GM19240 (cell line): Measurements from ENCODE around the gene GPR31.

Experiments
- DNase-seq: peaks from one replicate; pipeline ENCODE4 v3.0.0; 2011; ENCODE audit warnings: low spot score; ENCODE audit not compliant: insufficient read length

The GPR31 gene

GRCh38 chr6:167119670-167120582 lies 37.9 kb downstream of the GPR31 start:
- DNase-seq, result no peak

GRCh38 chr6:167118839-167119238 lies 38.9 kb downstream of the GPR31 start:
- no peak for DNase-seq

GRCh38 chr6:167118006-167118405 lies 39.8 kb downstream of the GPR31 start:
- DNase-seq, result no peak

- DNase-seq, result no peak
Measured at GRCh38 chr6:167116838-167117228, 40.9 kb downstream of the GPR31 start.

- DNase-seq, result no peak
Measured at GRCh38 chr6:167116109-167116837, 41.5 kb downstream of the GPR31 start.

GRCh38 chr6:167115054-167115453 lies 42.7 kb downstream of the GPR31 start:
- DNase-seq, result no peak

- DNase-seq, result peak; percentile 94
Measured at GRCh38 chr6:167113935-167114910, 43.6 kb downstream of the GPR31 start.

GRCh38 chr6:167113047-167113754 lies 44.6 kb downstream of the GPR31 start:
- no peak for DNase-seq

GRCh38 chr6:167112421-167112820 lies 45.4 kb downstream of the GPR31 start:
- no peak for DNase-seq

- no peak for DNase-seq
Measured at GRCh38 chr6:167111597-167111996, 46.2 kb downstream of the GPR31 start.

GRCh38 chr6:167109651-167110050 lies 48.1 kb downstream of the GPR31 start:
- DNase-seq, result no peak

- DNase-seq, result no peak
Measured at GRCh38 chr6:167108278-167108677, 49.5 kb downstream of the GPR31 start.

- DNase-seq, result no peak
Measured at GRCh38 chr6:167107787-167108186, 50.0 kb downstream of the GPR31 start.

- DNase-seq, result no peak
Measured at GRCh38 chr6:167106406-167106805, 51.4 kb downstream of the GPR31 start.
